Hypothalamus (tissue), 51 donors: ENCODE results near the gene RPS8.
"Not testable (repeated sequence)": the region's sequence is repeated elsewhere in the genome, so short reads cannot be mapped to it uniquely, and the experiment has no call there.

ENCODE experiments used
- DNase-seq, 51 donors: peaks; one replicate each; lab custom pipeline; 2025; lab: John Stamatoyannopoulos, UW

RPS8 gene

DNA sequence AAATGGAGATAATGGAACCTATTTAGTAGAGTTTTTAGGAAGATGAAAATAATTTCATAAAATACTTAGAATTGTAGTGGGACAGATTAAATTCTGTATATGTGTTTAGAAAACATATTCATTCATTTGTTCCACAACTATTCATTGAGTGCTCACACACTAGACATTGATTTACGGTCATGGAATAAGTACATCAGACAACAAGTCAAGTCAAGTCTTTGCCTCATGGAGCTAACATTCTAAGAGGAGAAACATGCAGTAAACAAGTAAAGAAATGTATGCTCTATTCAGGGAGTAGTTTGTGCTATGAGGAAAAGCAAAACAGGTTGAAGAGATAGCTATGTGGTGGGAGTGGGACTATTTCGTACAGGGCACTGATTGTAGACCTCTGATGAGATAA lies 42.0 kb downstream of the RPS8 start:
- DNase-seq: no peak

DNA sequence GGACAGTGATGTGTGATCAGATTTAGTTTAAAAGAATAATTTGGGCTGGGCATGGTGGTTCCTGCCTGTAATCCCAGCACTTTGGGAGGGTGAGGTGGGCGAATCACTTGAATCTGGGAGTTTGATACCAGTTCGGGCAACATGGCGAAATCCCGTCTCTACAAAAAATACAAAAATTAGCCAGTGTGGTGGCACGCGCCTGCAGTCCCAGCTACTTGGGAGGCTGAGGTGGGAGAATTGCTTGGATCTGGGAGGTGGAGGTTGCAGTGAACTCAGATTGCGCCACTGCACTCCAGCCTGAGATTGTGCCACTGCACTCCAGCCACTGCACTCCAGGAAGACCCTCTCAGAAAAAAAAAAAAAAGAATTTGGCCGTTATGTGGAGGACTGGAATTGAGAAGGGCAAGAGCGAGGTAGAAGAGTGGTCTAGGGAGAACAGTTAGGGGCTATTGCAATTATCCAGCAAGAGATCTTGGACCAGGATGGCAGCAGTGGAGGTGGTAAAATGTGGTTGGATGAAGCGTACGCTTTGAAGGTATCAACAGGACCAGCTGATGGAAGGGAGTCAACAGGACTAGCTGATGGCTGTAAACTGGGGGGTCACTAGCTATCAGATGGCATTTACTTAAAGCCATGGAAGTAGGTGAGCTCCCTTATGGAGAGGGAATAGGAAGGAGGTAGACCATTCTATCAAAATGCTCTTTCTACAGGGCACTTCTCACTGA lies 42.6 kb downstream of the RPS8 start:
- DNase-seq: no peak

DNA sequence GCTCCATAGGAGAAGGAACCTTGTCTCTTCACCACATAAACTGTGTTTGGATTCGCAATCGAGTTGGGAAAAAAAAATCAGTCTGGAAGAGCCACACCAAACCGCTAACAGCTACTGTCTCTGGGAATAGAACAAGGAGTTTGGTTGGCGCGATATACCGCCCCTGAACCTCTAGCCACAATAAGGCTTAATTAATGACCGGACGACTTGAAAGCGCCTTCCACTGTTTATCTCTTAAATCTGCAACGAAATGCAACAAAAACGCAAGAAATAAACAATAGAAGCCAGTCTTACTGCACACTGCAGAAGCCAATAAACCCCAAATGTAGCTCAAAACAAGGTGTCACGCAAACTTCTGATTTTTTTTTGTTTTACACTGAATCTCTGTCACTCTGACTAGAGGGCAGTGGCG lies 43.9 kb downstream of the RPS8 start:
- no peak for DNase-seq

DNA sequence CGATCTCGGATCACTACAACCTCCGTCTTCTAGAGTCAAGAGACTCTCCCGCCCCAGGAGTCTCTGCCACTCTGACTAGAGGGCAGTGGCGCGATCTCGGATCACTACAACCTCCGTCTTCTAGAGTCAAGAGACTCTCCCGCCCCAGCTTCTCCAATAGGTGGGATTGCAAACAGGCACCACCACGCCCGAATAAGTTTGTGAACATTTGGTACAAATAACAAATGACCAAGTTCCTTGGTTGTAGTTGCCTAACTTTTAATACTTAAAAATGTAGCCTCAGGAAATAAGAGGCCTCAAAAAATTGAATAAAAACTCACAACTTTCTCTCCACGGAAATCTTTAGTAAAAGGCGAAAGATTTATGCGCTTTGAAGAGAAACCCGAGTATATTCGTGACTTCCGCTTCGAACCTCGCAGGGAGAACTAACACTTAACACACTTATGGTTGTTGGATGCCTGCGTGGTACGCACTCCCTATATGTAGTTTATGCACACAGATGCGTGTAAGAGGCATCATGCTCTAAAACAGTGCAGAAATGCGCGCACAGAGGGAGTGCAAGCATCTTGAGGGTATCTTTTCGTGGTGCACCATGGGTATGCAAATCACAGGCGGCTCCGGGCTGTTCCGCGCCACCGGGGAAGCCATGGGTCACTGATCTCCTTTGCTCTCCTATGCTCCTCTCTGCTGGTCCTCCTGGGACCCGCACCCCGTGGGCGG lies 44.4 kb downstream of the RPS8 start:
- peak in 42 of 51 donors; percentile 20 to 86 (median 47) for DNase-seq

DNA sequence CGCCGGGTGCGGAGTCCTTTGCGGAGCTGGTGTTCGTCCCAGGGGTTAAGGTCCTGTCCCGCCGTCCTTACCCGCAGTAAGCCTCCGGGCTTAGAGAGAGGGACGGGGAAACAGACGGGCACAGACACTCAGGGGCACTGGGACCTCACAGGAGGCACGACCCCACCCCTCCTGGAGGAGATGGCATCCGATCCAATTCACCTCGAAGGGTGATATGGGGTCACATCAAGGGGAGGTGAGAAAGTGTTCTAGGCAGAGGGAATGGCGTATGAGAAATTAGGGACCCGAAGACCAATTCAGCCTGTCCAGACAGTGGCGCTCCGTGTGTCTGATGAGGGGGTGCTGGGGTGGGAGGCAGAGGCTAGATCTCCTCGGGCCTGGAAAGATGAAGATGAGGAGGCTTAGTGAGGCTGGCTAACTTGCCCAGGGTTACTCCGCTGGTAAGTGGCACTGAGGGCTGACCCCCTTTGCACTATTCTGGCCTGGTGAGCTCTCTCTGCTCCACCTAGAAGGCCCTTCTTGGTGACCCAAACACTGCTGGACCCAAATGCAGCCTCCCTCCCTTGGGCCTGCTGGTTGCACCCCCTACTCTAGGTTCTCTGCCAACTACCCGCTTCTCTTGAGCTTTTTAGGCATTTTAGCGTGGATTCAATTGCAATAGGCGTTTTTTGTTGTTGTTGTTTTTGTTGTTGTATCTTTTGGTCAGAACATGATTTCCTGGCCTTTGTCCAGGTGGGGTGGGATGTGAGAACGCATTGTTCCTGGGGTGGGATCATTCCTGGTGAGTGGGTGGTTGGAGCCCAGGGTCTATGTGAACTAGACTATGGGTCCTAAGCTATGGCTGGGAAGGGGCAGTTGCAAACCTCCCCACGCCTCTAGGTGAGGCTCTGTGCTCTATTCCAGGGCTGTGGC lies 45.2 kb downstream of the RPS8 start:
- peak in 2 of 51 donors; percentile 31 to 52 for DNase-seq

DNA sequence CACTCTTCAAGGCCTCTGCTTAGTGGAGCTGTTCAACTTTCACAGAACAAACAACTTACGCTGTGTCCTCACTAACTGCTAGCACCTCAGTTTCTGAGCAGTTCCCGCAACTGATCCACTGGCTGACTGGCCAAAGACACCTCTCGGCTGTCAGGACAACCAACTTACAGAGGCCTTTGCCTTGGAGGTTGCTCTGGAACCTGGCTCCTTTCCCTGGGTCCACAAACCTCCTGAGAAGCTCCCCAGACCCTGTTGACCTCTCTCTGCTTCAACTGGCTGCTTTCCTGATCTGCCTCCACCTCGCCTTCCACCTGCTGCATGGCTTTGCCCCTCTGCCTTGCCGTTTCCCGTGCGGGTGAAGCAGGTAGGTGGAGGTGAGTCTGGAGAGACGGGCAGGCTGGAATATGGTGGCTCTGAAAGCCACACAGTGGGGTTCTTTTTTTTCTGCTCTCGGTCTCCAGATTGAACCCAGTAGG lies 45.9 kb downstream of the RPS8 start:
- no peak for DNase-seq

DNA sequence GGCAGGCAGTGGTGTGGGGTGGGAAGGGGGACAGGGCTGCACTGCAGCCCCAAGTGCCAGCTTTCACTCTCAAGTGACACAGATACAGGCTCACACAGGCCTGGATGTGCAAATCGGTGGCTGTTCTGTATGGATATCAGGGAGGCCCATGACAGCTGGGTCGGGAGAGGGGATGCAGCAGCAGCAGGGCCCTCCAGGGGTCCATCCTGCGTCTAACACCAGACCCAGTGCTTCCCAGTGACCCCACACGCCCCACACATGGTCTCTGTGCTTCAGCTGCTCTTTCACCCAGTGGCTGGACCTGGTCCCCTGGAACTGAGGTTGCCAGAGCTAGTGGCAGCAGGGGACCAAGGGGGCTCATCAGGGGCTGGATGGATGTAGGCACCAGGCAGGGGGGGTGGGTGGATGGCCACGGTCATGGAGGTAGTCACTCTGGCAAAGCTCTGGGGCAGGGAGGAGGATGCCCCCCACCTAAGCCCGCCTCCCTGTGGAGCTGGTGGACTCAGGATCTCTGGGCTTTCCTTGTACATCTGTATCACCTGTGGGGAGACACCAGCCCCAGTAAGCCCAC lies 46.9 kb downstream of the RPS8 start:
- DNase-seq: no peak

DNA sequence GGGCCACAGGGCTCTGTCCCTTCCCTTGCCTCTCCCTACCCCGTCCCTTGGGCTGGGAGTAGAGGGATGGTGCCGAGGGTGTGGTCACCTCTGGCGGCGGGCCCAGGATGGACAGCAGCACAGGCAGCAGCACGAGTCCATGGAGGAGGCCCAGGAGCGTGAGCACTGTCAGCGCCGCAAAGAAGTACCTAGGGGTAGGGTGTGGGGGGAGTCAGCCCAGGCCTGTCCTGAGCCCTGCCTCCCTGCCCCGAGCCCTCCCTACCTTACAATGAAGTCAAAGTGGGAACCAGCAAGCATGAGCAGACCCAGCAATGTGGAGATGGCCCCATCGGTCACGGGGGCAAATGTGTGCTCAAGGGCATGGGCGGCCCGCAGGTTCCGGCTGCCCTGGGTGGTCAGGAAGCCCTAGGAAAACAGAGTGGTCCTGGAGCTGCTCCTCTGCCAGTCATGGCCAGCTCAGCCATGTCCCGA lies 47.7 kb downstream of the RPS8 start:
- DNase-seq: no peak

DNA sequence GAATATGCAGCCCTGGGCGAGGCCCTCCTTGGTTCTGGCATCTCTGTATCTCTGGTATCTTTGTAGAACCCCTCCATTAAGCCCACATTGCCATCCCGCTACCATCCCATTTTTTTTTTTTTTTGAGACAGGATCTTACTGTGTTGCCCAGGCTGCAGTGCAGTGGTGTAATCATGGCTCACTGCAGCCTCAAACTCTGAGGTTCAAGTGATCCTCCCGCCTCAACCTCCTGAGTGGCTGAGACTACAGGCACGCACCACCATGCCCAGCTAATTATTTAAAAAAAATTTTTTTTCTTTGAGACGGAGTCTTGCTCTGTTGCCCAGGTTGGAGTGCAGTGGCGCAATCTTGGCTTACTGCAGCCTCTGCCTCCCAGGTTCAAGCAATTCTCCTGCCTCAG lies 49.1 kb downstream of the RPS8 start:
- DNase-seq: not testable (repeated sequence)

DNA sequence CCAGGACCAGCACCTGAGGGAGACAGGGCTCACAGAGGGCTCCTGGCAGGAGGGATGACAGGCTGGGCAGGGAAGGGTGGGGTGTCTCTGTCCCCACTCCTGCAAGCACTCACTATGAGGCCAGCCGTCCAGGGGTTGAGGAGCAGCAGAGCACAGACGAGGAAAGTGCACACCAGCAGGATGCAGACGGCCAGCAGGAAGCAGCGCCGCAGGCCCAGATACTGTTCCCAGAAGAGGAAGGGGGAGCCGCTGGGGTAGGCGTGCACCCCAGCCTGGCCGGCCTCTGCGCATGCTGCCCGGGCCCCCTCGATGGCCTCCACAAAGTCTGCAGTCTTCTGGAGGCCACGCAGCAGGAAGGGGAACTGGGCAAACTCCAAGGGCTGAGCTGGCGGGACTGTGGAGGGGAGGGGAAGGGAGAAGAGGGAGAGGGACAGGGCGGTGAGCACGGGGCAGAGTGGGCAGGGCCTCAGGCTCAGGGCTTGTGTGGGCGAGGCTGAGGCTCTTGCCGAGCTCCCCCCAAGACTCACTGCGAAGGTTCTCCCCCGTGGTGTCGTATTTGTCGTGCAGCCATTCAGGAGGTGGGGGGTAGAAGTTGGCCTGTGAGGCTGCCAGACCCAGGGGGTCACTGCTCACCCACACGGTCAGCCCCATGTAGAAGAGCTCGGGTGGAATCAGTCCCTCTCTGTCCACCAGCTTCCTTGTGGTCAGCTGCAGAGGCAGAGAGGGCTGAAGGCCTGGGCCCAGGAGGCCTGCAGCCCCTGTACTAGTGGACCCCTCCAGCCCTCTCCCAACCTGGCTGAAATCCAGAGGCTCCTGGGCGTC lies 51.2 kb downstream of the RPS8 start:
- peak in 21 of 51 donors; percentile 3 to 45 (median 25) for DNase-seq

DNA sequence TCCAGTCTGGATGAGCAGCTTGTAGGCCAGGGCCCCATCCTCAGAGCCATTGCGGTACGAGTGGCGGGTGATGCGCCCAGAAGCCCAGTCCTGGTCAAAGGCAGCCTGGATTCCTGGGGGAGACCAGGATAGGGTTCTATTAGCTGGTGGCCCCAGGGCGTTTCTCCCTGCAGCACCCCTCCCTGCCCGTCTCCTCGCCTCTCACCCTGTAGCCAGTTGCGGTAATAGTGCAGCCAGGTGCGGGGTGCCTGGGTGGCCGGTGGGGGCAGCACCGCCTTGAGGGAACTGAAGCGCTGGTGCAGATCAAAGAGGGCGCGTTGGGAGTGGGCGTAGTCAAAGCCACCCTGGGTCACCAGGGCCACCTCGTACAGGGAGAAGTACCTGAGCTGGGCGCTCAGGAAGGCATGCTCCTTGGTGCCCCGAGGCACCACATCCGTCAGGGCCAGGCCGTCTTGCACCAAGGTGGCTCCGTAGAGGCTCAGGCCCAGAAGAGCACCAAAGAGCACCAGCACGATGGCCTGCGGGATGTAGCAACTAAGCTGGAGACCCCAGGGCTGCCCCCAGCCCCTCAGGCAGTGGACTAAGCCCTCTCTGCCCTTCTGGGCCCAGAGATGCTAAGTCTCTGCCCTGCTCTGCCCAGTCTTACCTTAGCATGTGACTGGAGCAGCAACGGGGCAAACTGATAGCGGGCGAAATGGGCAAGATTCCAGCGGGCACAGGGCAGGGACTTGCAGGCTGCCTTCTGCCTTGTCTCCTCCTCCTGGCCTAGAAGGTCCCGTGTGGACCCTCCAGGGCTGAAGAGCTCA lies 52.1 kb downstream of the RPS8 start:
- no peak for DNase-seq

DNA sequence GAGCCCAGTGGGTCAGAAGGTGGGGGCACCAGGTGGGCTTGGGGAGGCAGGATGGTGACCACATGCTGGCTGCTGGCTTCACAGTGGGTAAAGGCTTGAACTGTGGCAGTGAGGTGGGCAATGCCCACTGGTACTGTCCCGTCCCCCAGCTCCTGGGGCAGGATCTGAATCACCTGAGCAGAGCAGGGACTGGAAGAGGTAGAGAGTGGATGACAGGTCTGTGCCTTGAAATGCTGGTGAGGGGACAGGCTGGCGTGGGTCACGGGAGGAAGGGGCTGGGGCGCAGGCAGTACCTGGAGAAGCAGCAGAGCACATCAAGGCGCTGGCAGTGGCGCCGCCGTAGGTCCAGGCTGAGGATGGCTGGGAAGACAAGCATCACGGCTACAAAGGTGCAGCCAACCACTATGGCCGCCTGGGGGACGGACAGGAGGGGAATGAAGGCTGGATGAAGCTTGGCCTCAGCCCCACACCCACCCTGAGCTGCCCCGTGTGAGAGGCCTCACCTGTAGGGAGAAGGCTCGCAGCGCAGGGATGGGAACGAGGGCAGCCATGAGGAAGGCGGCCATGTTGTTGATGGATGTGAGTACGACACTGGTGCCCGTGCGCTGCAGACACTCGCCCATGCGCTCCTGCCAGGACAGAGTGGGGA lies 52.8 kb downstream of the RPS8 start:
- no peak for DNase-seq
